ENCODE results near the gene PRR12. TPM values are rescaled to one million over a fixed set of nuclear protein-coding genes. Genes with fewer than 3 reads are reported as not detected.

Gene PRR12
- total RNA-seq, 1 donor = 2.2 TPM

GRCh38 chr19:49609499-49610092 is 18.6 kb downstream of the PRR12 start:
- Histone ChIP-seq H3K4me1 (ENCODE audit: insufficient read depth, low read length) (peaks cover 17% of the 10 kb centered on the region), H4K20me1 (ENCODE audit: insufficient read depth, low read length) (peaks cover 34% of the 10 kb centered on the region), H3K79me2 (ENCODE audit: insufficient read depth, low read length) (peaks cover 76% of the 10 kb centered on the region), H3K9me3 (ENCODE audit: low read depth, low read length) (no peaks in the 10 kb centered on the region), H3K27me3 (ENCODE audit: insufficient read depth, low read length) (no peaks in the 10 kb centered on the region), H3K36me3 (ENCODE audit: insufficient read depth, low read length) (peaks cover 29% of the 10 kb centered on the region), H3K4me3 (ENCODE audit: insufficient read depth, low read length) (no peak overlapping the region), H3K4me2 (ENCODE audit: insufficient read depth, low read length) (no peak overlapping the region), H2AFZ (ENCODE audit: low read length) (no peak overlapping the region), H3K27ac (ENCODE audit: low read depth, low read length) (no peak overlapping the region)
- TF ChIP-seq CTCF (IDR thresholded peaks at IDR 0.05; ENCODE audit: extremely low read depth, low read depth, low read length) = no peak
- DNase-seq (ENCODE audit: insufficient read length, low spot score, missing footprints) = no peak

- Histone ChIP-seq H3K27ac (ENCODE audit: low read depth, low read length) (peak overlapping the region; percentile 84), H3K79me2 (ENCODE audit: insufficient read depth, low read length) (peaks cover 59% of the 10 kb centered on the region), H3K36me3 (ENCODE audit: insufficient read depth, low read length) (peaks cover 39% of the 10 kb centered on the region), H2AFZ (ENCODE audit: low read length) (no peak overlapping the region), H3K4me2 (ENCODE audit: insufficient read depth, low read length) (peak overlapping the region; percentile 11), H3K4me3 (ENCODE audit: insufficient read depth, low read length) (no peak overlapping the region), H4K20me1 (ENCODE audit: insufficient read depth, low read length) (peaks cover 32% of the 10 kb centered on the region), H3K27me3 (ENCODE audit: insufficient read depth, low read length) (no peaks in the 10 kb centered on the region), H3K9me3 (ENCODE audit: low read depth, low read length) (no peaks in the 10 kb centered on the region), H3K4me1 (ENCODE audit: insufficient read depth, low read length) (peaks cover 18% of the 10 kb centered on the region)
- peak; percentile 87 for DNase-seq (ENCODE audit: insufficient read length, low spot score, missing footprints)
- TF ChIP-seq CTCF (IDR thresholded peaks at IDR 0.05; ENCODE audit: extremely low read depth, low read depth, low read length) = no peak
These were observed 22.4 kb downstream of the PRR12 start for GRCh38 chr19:49613374-49613773.

- H3K27me3 ChIP-seq (ENCODE audit: insufficient read depth, low read length) = no peaks in the 10 kb centered on the region
- H2AFZ ChIP-seq (ENCODE audit: low read length) = no peak overlapping the region
- H3K4me3 ChIP-seq (ENCODE audit: insufficient read depth, low read length) = peak overlapping the region; percentile 4
- H3K4me1 ChIP-seq (ENCODE audit: insufficient read depth, low read length) = peaks cover 18% of the 10 kb centered on the region
- H3K36me3 ChIP-seq (ENCODE audit: insufficient read depth, low read length) = peaks cover 44% of the 10 kb centered on the region
- peak; percentile 30 for TF ChIP-seq CTCF (IDR thresholded peaks at IDR 0.05; ENCODE audit: extremely low read depth, low read depth, low read length)
- peaks cover 32% of the 10 kb centered on the region for H4K20me1 ChIP-seq (ENCODE audit: insufficient read depth, low read length)
- DNase-seq (ENCODE audit: insufficient read length, low spot score, missing footprints) = peak; percentile 98
- H3K27ac ChIP-seq (ENCODE audit: low read depth, low read length) = peak overlapping the region; percentile 84
- H3K4me2 ChIP-seq (ENCODE audit: insufficient read depth, low read length) = peak overlapping the region; percentile 11
- H3K9me3 ChIP-seq (ENCODE audit: low read depth, low read length) = no peaks in the 10 kb centered on the region
- peaks cover 51% of the 10 kb centered on the region for H3K79me2 ChIP-seq (ENCODE audit: insufficient read depth, low read length)
These were observed 23.3 kb downstream of the PRR12 start for GRCh38 chr19:49614096-49614833.

- Histone ChIP-seq H3K27me3 (ENCODE audit: insufficient read depth, low read length) (no peaks in the 10 kb centered on the region), H3K4me3 (ENCODE audit: insufficient read depth, low read length) (no peak overlapping the region), H3K9me3 (ENCODE audit: low read depth, low read length) (no peaks in the 10 kb centered on the region), H3K36me3 (ENCODE audit: insufficient read depth, low read length) (peaks cover 37% of the 10 kb centered on the region), H3K4me2 (ENCODE audit: insufficient read depth, low read length) (no peak overlapping the region), H3K27ac (ENCODE audit: low read depth, low read length) (no peak overlapping the region), H2AFZ (ENCODE audit: low read length) (no peak overlapping the region), H4K20me1 (ENCODE audit: insufficient read depth, low read length) (peaks cover 34% of the 10 kb centered on the region), H3K4me1 (ENCODE audit: insufficient read depth, low read length) (peaks cover 18% of the 10 kb centered on the region), H3K79me2 (ENCODE audit: insufficient read depth, low read length) (peaks cover 42% of the 10 kb centered on the region)
- DNase-seq (ENCODE audit: insufficient read length, low spot score, missing footprints) = peak; percentile 66
- no peak for TF ChIP-seq CTCF (IDR thresholded peaks at IDR 0.05; ENCODE audit: extremely low read depth, low read depth, low read length)
These were observed 24.9 kb downstream of the PRR12 start for GRCh38 chr19:49615861-49616260.

All from osteoblast (primary cell).